Measurements from ENCODE around the gene MS4A14. TPM values are rescaled to one million over a fixed set of nuclear protein-coding genes. Genes with fewer than 3 reads are reported as not detected.

Gene MS4A14
- total and polyA plus RNA-seq, 2 of the 8 experiments (the other 6 are each of a cell fraction or from before 2014, with no cell fraction given) = not detected

GRCh38 chr11:60433401-60433800 is 37.1 kb downstream of the MS4A14 start (continued):
- TF ChIP-seq, protein P1, sequence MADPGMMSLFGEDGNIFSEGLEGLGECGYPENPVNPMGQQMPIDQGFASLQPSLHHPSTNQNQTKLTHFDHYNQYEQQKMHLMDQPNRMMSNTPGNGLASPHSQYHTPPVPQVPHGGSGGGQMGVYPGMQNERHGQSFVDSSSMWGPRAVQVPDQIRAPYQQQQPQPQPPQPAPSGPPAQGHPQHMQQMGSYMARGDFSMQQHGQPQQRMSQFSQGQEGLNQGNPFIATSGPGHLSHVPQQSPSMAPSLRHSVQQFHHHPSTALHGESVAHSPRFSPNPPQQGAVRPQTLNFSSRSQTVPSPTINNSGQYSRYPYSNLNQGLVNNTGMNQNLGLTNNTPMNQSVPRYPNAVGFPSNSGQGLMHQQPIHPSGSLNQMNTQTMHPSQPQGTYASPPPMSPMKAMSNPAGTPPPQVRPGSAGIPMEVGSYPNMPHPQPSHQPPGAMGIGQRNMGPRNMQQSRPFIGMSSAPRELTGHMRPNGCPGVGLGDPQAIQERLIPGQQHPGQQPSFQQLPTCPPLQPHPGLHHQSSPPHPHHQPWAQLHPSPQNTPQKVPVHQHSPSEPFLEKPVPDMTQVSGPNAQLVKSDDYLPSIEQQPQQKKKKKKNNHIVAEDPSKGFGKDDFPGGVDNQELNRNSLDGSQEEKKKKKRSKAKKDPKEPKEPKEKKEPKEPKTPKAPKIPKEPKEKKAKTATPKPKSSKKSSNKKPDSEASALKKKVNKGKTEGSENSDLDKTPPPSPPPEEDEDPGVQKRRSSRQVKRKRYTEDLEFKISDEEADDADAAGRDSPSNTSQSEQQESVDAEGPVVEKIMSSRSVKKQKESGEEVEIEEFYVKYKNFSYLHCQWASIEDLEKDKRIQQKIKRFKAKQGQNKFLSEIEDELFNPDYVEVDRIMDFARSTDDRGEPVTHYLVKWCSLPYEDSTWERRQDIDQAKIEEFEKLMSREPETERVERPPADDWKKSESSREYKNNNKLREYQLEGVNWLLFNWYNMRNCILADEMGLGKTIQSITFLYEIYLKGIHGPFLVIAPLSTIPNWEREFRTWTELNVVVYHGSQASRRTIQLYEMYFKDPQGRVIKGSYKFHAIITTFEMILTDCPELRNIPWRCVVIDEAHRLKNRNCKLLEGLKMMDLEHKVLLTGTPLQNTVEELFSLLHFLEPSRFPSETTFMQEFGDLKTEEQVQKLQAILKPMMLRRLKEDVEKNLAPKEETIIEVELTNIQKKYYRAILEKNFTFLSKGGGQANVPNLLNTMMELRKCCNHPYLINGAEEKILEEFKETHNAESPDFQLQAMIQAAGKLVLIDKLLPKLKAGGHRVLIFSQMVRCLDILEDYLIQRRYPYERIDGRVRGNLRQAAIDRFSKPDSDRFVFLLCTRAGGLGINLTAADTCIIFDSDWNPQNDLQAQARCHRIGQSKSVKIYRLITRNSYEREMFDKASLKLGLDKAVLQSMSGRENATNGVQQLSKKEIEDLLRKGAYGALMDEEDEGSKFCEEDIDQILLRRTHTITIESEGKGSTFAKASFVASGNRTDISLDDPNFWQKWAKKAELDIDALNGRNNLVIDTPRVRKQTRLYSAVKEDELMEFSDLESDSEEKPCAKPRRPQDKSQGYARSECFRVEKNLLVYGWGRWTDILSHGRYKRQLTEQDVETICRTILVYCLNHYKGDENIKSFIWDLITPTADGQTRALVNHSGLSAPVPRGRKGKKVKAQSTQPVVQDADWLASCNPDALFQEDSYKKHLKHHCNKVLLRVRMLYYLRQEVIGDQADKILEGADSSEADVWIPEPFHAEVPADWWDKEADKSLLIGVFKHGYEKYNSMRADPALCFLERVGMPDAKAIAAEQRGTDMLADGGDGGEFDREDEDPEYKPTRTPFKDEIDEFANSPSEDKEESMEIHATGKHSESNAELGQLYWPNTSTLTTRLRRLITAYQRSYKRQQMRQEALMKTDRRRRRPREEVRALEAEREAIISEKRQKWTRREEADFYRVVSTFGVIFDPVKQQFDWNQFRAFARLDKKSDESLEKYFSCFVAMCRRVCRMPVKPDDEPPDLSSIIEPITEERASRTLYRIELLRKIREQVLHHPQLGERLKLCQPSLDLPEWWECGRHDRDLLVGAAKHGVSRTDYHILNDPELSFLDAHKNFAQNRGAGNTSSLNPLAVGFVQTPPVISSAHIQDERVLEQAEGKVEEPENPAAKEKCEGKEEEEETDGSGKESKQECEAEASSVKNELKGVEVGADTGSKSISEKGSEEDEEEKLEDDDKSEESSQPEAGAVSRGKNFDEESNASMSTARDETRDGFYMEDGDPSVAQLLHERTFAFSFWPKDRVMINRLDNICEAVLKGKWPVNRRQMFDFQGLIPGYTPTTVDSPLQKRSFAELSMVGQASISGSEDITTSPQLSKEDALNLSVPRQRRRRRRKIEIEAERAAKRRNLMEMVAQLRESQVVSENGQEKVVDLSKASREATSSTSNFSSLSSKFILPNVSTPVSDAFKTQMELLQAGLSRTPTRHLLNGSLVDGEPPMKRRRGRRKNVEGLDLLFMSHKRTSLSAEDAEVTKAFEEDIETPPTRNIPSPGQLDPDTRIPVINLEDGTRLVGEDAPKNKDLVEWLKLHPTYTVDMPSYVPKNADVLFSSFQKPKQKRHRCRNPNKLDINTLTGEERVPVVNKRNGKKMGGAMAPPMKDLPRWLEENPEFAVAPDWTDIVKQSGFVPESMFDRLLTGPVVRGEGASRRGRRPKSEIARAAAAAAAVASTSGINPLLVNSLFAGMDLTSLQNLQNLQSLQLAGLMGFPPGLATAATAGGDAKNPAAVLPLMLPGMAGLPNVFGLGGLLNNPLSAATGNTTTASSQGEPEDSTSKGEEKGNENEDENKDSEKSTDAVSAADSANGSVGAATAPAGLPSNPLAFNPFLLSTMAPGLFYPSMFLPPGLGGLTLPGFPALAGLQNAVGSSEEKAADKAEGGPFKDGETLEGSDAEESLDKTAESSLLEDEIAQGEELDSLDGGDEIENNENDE (IDR thresholded peaks at IDR 0.05; ENCODE audit: insufficient replicate concordance, low read length) = no peak
- no peak for TF ChIP-seq TCF12 (IDR thresholded peaks at IDR 0.05; ENCODE audit: low read depth, low read length)

Measured in H1 (cell line).